ENCODE data around the gene BOD1. TPM values are rescaled to one million over a fixed set of nuclear protein-coding genes. Genes with fewer than 3 reads are reported as not detected.

Gene BOD1
- total RNA-seq, 1 donor from 2014 or later: 70.9 TPM

DNA sequence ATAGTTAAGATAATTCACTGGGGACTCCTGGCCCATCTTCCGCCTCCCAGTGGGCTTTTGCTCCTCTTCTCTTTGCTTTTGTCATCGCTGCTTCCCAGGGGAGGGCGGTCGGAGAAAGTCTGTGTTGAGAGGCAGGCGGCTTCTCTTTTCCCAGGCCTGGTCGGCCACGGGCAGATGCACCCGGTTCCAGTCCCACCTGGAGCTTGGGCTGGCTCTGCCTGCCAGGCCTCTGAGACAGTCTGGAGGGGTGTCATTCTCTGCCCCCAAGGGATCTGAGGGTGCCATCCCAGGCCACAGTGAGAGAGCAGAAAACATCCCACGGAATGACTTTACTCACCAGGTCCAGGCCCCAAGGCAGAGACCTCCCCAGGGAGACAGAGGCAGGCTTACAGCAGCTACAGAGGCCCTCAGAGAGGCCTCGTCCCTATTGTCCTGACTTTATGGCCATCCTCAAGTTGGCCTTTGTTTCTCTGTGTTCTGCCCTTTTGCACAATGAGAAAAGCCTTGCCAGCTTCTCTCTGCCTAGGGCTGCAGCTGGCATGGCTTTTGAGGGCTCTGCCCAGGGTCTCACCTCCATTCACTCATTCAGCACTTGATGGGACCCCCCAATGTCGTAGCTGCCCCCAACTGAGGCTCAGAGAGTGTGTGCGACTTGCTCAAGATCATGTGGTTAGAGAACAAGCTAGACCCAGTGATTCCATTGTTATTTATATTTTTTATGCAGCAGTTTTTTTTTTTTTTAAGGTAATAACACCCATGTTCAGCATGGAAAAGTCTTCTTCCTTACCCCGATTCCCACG lies 44.2 kb upstream of the BOD1 start:
- Mint-ChIP-seq H3K4me3 (ENCODE audit: unreplicated experiment) (no peak overlapping the region), H3K9me3 (ENCODE audit: low read depth) (peaks cover 3% of the 10 kb centered on the region), H3K4me1 (ENCODE audit: low read depth) (no peaks in the 10 kb centered on the region), H3K27ac (ENCODE audit: unreplicated experiment) (no peak overlapping the region), H3K27me3 (ENCODE audit: low read depth) (no peaks in the 10 kb centered on the region), H3K36me3 (ENCODE audit: low read depth) (no peaks in the 10 kb centered on the region)
- DNase-seq (ENCODE audit: low spot score): no peak
- TF ChIP-seq, protein P1, sequence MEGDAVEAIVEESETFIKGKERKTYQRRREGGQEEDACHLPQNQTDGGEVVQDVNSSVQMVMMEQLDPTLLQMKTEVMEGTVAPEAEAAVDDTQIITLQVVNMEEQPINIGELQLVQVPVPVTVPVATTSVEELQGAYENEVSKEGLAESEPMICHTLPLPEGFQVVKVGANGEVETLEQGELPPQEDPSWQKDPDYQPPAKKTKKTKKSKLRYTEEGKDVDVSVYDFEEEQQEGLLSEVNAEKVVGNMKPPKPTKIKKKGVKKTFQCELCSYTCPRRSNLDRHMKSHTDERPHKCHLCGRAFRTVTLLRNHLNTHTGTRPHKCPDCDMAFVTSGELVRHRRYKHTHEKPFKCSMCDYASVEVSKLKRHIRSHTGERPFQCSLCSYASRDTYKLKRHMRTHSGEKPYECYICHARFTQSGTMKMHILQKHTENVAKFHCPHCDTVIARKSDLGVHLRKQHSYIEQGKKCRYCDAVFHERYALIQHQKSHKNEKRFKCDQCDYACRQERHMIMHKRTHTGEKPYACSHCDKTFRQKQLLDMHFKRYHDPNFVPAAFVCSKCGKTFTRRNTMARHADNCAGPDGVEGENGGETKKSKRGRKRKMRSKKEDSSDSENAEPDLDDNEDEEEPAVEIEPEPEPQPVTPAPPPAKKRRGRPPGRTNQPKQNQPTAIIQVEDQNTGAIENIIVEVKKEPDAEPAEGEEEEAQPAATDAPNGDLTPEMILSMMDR (IDR thresholded peaks at IDR 0.05): no peak

DNA sequence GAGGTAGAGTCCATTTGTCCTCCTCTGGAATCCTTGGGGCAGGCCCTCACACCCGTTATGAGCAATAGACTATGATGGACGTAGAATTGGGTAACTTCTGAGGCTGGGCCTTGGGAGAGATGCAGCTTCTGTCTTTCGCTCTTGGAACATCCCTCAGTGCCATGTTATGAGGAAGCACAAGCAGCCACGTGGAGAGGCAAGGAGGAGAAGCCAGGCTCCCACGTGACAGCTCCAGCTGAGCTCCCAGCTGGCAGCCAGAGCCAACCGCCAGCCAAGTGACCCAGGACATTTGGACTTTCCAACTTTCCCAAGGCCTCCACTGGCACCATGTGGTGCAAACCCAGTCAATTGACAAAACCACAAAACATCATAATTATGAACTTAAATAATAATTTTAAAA lies 43.0 kb upstream of the BOD1 start:
- peaks cover 3% of the 10 kb centered on the region for H3K9me3 Mint-ChIP-seq (ENCODE audit: low read depth)
- H3K27me3 Mint-ChIP-seq (ENCODE audit: low read depth): no peaks in the 10 kb centered on the region
- no peaks in the 10 kb centered on the region for H3K36me3 Mint-ChIP-seq (ENCODE audit: low read depth)
- no peak overlapping the region for H3K27ac Mint-ChIP-seq (ENCODE audit: unreplicated experiment)
- no peak overlapping the region for H3K4me3 Mint-ChIP-seq (ENCODE audit: unreplicated experiment)
- no peaks in the 10 kb centered on the region for H3K4me1 Mint-ChIP-seq (ENCODE audit: low read depth)
- DNase-seq (ENCODE audit: low spot score): no peak
- TF ChIP-seq, protein P1 (IDR thresholded peaks at IDR 0.05): no peak

DNA sequence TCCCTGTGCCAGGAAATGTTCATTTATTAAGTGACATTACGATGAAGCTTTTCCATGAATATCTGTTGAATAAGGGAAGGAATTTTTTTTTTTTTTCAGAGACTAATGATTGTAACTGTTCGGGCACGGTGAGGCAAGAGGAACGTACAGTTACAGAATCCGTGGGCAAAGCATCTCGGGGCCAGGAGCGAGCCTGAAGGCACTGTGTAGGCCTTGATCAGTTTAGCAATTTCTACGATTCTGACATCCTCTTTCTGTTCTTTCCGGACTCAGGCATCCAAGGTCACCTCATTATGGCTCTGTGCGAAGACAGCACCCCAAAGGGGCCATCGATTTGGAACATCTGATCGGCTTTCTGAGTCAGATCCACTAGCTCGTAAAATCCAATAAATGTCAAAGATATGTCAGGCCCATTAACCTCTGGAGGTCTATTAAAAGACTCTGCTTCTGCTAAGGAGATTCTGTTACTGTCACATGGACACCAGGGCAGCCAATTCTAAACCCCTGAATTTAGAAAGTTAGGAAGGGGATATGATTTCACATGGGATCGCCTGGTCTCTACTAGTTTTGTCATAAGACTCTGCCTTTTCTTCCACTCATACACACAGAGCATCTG lies 41.4 kb upstream of the BOD1 start:
- no peak overlapping the region for H3K4me3 Mint-ChIP-seq (ENCODE audit: unreplicated experiment)
- H3K36me3 Mint-ChIP-seq (ENCODE audit: low read depth): no peaks in the 10 kb centered on the region
- DNase-seq (ENCODE audit: low spot score): no peak
- no peaks in the 10 kb centered on the region for H3K27me3 Mint-ChIP-seq (ENCODE audit: low read depth)
- peaks cover 2% of the 10 kb centered on the region for H3K4me1 Mint-ChIP-seq (ENCODE audit: low read depth)
- H3K9me3 Mint-ChIP-seq (ENCODE audit: low read depth): peaks cover 8% of the 10 kb centered on the region
- H3K27ac Mint-ChIP-seq (ENCODE audit: unreplicated experiment): no peak overlapping the region
- TF ChIP-seq, protein P1 (IDR thresholded peaks at IDR 0.05): no peak

DNA sequence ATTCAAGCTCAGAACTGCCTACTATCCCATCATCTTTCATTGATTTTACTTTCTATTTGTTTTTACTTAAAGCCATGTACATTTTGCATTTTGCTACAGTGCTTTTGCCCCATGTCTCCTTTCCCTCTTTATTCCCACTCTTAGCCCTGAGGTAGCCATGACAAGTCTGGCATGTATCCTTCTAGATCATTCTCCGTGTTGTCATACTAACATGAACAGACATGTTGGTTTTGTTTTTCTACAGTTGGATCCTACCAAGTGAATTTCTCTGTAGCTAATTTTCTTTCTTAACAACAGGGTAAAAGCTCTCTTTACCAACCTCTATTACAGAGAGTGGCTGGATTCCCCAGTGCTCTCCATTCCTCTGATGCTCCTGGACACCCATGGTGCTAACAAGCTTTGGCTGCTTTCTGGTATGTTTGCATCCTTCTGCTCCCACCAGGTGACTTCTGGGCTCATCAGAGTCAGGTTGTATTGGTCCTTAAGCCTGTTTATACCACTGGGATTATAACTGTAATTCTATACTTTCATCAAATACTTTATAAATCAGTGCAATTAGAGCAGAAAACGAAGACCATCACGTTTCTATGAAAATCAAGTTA lies 38.8 kb upstream of the BOD1 start:
- Mint-ChIP-seq H3K27ac (ENCODE audit: unreplicated experiment) (no peak overlapping the region), H3K4me3 (ENCODE audit: unreplicated experiment) (no peak overlapping the region), H3K4me1 (ENCODE audit: low read depth) (peaks cover 2% of the 10 kb centered on the region), H3K36me3 (ENCODE audit: low read depth) (peaks cover 9% of the 10 kb centered on the region), H3K27me3 (ENCODE audit: low read depth) (no peaks in the 10 kb centered on the region), H3K9me3 (ENCODE audit: low read depth) (peaks cover 32% of the 10 kb centered on the region)
- DNase-seq (ENCODE audit: low spot score): no peak
- TF ChIP-seq, protein P1 (IDR thresholded peaks at IDR 0.05): no peak

DNA sequence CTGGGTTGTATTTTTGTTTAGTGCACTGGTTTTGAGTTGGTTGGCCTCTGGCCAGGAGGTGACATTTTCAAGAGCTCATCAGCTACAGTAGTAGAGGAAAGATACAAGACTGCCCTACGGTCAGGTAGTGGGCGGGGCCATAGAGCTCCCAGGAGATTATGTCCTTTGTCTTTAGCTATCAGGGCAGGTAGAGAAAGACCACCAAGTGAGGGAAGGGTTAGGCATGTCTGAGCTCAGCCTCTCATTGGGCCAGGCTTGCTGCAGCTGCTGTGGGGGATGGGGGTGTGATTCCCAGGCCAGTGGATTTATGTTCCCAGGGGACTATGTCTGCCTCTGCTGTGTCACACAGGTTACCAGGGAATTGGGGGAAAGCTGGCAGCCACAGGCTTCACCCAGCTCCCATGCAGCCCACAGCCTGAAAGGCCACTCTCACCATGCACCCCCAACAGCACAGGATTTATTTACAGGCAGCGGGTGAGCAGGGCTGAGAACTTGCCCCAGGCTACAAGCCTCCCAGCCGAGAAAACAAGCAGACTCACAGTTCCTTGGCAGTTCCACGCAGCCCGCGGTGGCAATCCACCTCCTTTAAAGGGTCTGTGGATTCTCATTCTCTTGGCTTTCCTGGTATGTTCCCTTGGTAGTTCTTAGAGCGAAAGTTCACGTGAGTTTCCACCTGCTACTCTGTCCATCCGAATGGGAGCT lies 37.5 kb upstream of the BOD1 start:
- Mint-ChIP-seq H3K9me3 (ENCODE audit: low read depth) (peaks cover 34% of the 10 kb centered on the region), H3K4me1 (ENCODE audit: low read depth) (peaks cover 2% of the 10 kb centered on the region), H3K27ac (ENCODE audit: unreplicated experiment) (no peak overlapping the region), H3K36me3 (ENCODE audit: low read depth) (peaks cover 9% of the 10 kb centered on the region), H3K4me3 (ENCODE audit: unreplicated experiment) (no peak overlapping the region), H3K27me3 (ENCODE audit: low read depth) (no peaks in the 10 kb centered on the region)
- DNase-seq (ENCODE audit: low spot score): no peak
- TF ChIP-seq, protein P1 (IDR thresholded peaks at IDR 0.05): no peak
